ENCODE results near the gene SGIP1. TPM values are rescaled to one million over a fixed set of nuclear protein-coding genes. Genes with fewer than 3 reads are reported as not detected.

The SGIP1 gene
- total RNA-seq, 1 experiment from 2014 or later: not detected

- Histone ChIP-seq H3K4me3 (ENCODE audit: low read depth, low read length) (no peak overlapping the region), H3K9me3 (no peaks in the 10 kb centered on the region), H3K4me1 (peaks cover 8% of the 10 kb centered on the region), H3K36me3 (ENCODE audit: control insufficient read depth, insufficient read depth, low read length) (no peaks in the 10 kb centered on the region; the same call in 1 of the 2 replicates), H3K27me3 (replicated peaks; ENCODE audit: control insufficient read depth, insufficient read depth, low read length) (no peaks in the 10 kb centered on the region)
- Mint-ChIP-seq H3K4me3 (ENCODE audit: unreplicated experiment) (no peak overlapping the region), H3K36me3 (ENCODE audit: insufficient read depth, unreplicated experiment) (no peaks in the 10 kb centered on the region), H3K4me1 (ENCODE audit: low read depth, unreplicated experiment) (peaks cover 8% of the 10 kb centered on the region), H3K9me3 (ENCODE audit: unreplicated experiment) (peaks cover 21% of the 10 kb centered on the region), H3K27ac (ENCODE audit: unreplicated experiment) (no peak overlapping the region), H3K27me3 (ENCODE audit: insufficient read depth, unreplicated experiment) (no peaks in the 10 kb centered on the region)
- BruUV-seq (replicated peaks): no TSS peak
- CTCF ChIA-PET: no interaction called here
- POLR2A ChIA-PET: no interaction called here
- intact Hi-C loops (cut with micrococcal nuclease; ENCODE audit: unreplicated experiment): no loop called here
- DNase-seq: no peak
- no peak for TF ChIP-seq CTCF (IDR thresholded peaks at IDR 0.05; ENCODE audit: insufficient read depth in 1 of 2, low read depth in 1 of 2, low read length in 1 of 2, severe bottlenecking in 1 of 2, unreplicated experiment in 1 of 2)
These were observed 62.2 kb downstream of the SGIP1 start for GRCh38 chr1:66596191-66596590.

- no peaks in the 10 kb centered on the region for H3K36me3 Mint-ChIP-seq (ENCODE audit: insufficient read depth, unreplicated experiment)
- TF ChIP-seq CTCF (IDR thresholded peaks at IDR 0.05; ENCODE audit: insufficient read depth in 1 of 2, low read depth in 1 of 2, low read length in 1 of 2, severe bottlenecking in 1 of 2, unreplicated experiment in 1 of 2): no peak
These were observed 63.5 kb downstream of the SGIP1 start for GRCh38 chr1:66597500-66597899.

GRCh38 chr1:66598670-66599069, 64.7 kb downstream of the SGIP1 start:
- CTCF ChIA-PET: no interaction called here
- no peaks in the 10 kb centered on the region for H3K27me3 Mint-ChIP-seq (ENCODE audit: insufficient read depth, unreplicated experiment)
- POLR2A ChIA-PET: no interaction called here

More at GRCh38 chr1:66597500-66597899, 63.5 kb downstream of the SGIP1 start:
- Histone ChIP-seq H3K4me1 (peaks cover 2% of the 10 kb centered on the region; the same call in 1 of the 2 replicates), H3K27me3 (replicated peaks; ENCODE audit: control insufficient read depth, insufficient read depth, low read length) (no peaks in the 10 kb centered on the region), H3K9me3 (no peaks in the 10 kb centered on the region), H3K4me3 (ENCODE audit: low read depth, low read length) (no peak overlapping the region), H3K36me3 (ENCODE audit: control insufficient read depth, insufficient read depth, low read length) (no peaks in the 10 kb centered on the region; the same call in 1 of the 2 replicates)
- ChIA-PET CTCF (no interaction called here), POLR2A (no interaction called here)
- no peak for DNase-seq
- intact Hi-C loops (cut with micrococcal nuclease; ENCODE audit: unreplicated experiment): no loop called here
- H3K4me1 Mint-ChIP-seq (ENCODE audit: low read depth, unreplicated experiment): no peaks in the 10 kb centered on the region
- peaks cover 21% of the 10 kb centered on the region for H3K9me3 Mint-ChIP-seq (ENCODE audit: unreplicated experiment)
- no peak overlapping the region for H3K4me3 Mint-ChIP-seq (ENCODE audit: unreplicated experiment)
- no TSS peak for BruUV-seq (replicated peaks)
- H3K27ac Mint-ChIP-seq (ENCODE audit: unreplicated experiment): no peak overlapping the region
- no peaks in the 10 kb centered on the region for H3K27me3 Mint-ChIP-seq (ENCODE audit: insufficient read depth, unreplicated experiment)

More at GRCh38 chr1:66598670-66599069, 64.7 kb downstream of the SGIP1 start:
- Mint-ChIP-seq H3K9me3 (ENCODE audit: unreplicated experiment) (peaks cover 21% of the 10 kb centered on the region), H3K27ac (ENCODE audit: unreplicated experiment) (no peak overlapping the region), H3K36me3 (ENCODE audit: insufficient read depth, unreplicated experiment) (no peaks in the 10 kb centered on the region), H3K4me1 (ENCODE audit: low read depth, unreplicated experiment) (no peaks in the 10 kb centered on the region), H3K4me3 (ENCODE audit: unreplicated experiment) (no peak overlapping the region)
- Histone ChIP-seq H3K4me3 (ENCODE audit: low read depth, low read length) (no peak overlapping the region), H3K27me3 (replicated peaks; ENCODE audit: control insufficient read depth, insufficient read depth, low read length) (no peaks in the 10 kb centered on the region), H3K36me3 (ENCODE audit: control insufficient read depth, insufficient read depth, low read length) (no peaks in the 10 kb centered on the region; the same call in 1 of the 2 replicates), H3K9me3 (no peaks in the 10 kb centered on the region), H3K4me1 (no peaks in the 10 kb centered on the region)
- intact Hi-C loops (cut with micrococcal nuclease; ENCODE audit: unreplicated experiment): no loop called here
- DNase-seq: no peak
- BruUV-seq (replicated peaks): no TSS peak
- TF ChIP-seq CTCF (IDR thresholded peaks at IDR 0.05; ENCODE audit: insufficient read depth in 1 of 2, low read depth in 1 of 2, low read length in 1 of 2, severe bottlenecking in 1 of 2, unreplicated experiment in 1 of 2): no peak

Measured in Caco-2 (cell line).